ENCODE measurements around the gene KRTAP20-3.

Gene KRTAP20-3

GRCh38 chr21:30642564-30642963 lies at the start of gene KRTAP20-3:
KRTAP20-3 (plus strand) TSS chr21:30642864.
- no peak for DNase-seq (ENCODE audit: low read depth)

GRCh38 chr21:30598802-30599201 lies 43.9 kb upstream of the KRTAP20-3 start, which contains the start of gene KRTAP6-2:
KRTAP6-2 (minus strand) TSS chr21:30598902; CDS start chr21:30598874, 28 bp downstream.
- DNase-seq (ENCODE audit: low read depth) = no peak

GRCh38 chr21:30600787-30601186 lies 41.9 kb upstream of the KRTAP20-3 start, which contains the start of gene KRTAP22-1:
KRTAP22-1 (plus strand) TSS chr21:30601087.
- no peak for DNase-seq (ENCODE audit: low read depth)

- no peak for DNase-seq (ENCODE audit: low read depth)
These were observed 36.7 kb upstream of the KRTAP20-3 start for GRCh38 chr21:30605968-30606367.

- no peak for DNase-seq (ENCODE audit: low read depth)
These were observed 30.5 kb upstream of the KRTAP20-3 start for GRCh38 chr21:30612132-30612531.

- no peak for DNase-seq (ENCODE audit: low read depth)
These were observed 28.8 kb upstream of the KRTAP20-3 start, which contains the start of gene KRTAP6-1 for GRCh38 chr21:30613836-30614235. KRTAP6-1 (minus strand) TSS chr21:30613930; CDS start chr21:30613904, 26 bp downstream.

- DNase-seq (ENCODE audit: low read depth) = no peak
These were observed 27.5 kb upstream of the KRTAP20-3 start for GRCh38 chr21:30615199-30615598.

GRCh38 chr21:30616125-30616524 lies 26.5 kb upstream of the KRTAP20-3 start, which contains the start of gene KRTAP20-1:
KRTAP20-1 (plus strand) TSS chr21:30616425; CDS start chr21:30616455, 30 bp downstream.
- DNase-seq (ENCODE audit: low read depth) = no peak

GRCh38 chr21:30620080-30620479 lies 22.6 kb upstream of the KRTAP20-3 start:
- no peak for DNase-seq (ENCODE audit: low read depth)

- no peak for DNase-seq (ENCODE audit: low read depth)
These were observed 22.1 kb upstream of the KRTAP20-3 start, which contains the start of gene KRTAP20-4 for GRCh38 chr21:30620522-30620921. KRTAP20-4 (plus strand) TSS chr21:30620627.

GRCh38 chr21:30623362-30623761 lies 19.3 kb upstream of the KRTAP20-3 start:
- DNase-seq (ENCODE audit: low read depth) = no peak

GRCh38 chr21:30625449-30626165 lies 17.1 kb upstream of the KRTAP20-3 start:
- no peak for DNase-seq (ENCODE audit: low read depth)

GRCh38 chr21:30628109-30628508 lies 14.6 kb upstream of the KRTAP20-3 start:
- no peak for DNase-seq (ENCODE audit: low read depth)

- no peak for DNase-seq (ENCODE audit: low read depth)
These were observed 13.5 kb upstream of the KRTAP20-3 start for GRCh38 chr21:30629200-30629599.

GRCh38 chr21:30634906-30635305 lies 7.8 kb upstream of the KRTAP20-3 start, which contains the start of gene KRTAP20-2:
KRTAP20-2 (plus strand) TSS chr21:30635206; CDS start chr21:30635264, 58 bp downstream.
- DNase-seq (ENCODE audit: low read depth) = no peak

GRCh38 chr21:30638686-30639085 lies 4.0 kb upstream of the KRTAP20-3 start:
- DNase-seq (ENCODE audit: low read depth) = no peak

GRCh38 chr21:30646904-30647414 lies 4.3 kb downstream of the KRTAP20-3 start:
- DNase-seq (ENCODE audit: low read depth) = no peak

- no peak for DNase-seq (ENCODE audit: low read depth)
These were observed 10.2 kb downstream of the KRTAP20-3 start for GRCh38 chr21:30652891-30653290.

- DNase-seq (ENCODE audit: low read depth) = no peak
These were observed 26.1 kb downstream of the KRTAP20-3 start for GRCh38 chr21:30668776-30669175.

GRCh38 chr21:30672985-30673650 lies 30.5 kb downstream of the KRTAP20-3 start:
- DNase-seq (ENCODE audit: low read depth) = no peak

GRCh38 chr21:30674312-30674711 lies 31.6 kb downstream of the KRTAP20-3 start:
- no peak for DNase-seq (ENCODE audit: low read depth)

GRCh38 chr21:30676737-30677136 lies 34.1 kb downstream of the KRTAP20-3 start:
- DNase-seq (ENCODE audit: low read depth) = no peak

- no peak for DNase-seq (ENCODE audit: low read depth)
These were observed 37.9 kb downstream of the KRTAP20-3 start for GRCh38 chr21:30680586-30680985.

Measured in fibroblast of the conjunctiva (primary cell).